A673 (cell line): ENCODE results near the gene RFC2. TPM values are rescaled to one million over a fixed set of nuclear protein-coding genes. Genes with fewer than 3 reads are reported as not detected.

Source experiments
- Bru-seq: library from RNA; stranded (reverse); fragments of 400-500 nt; gene quantifications from one replicate; lab custom pipeline; 2021; lab: Mats Ljungman, UMichigan
- BruChase-seq, 2 experiments: library from RNA; stranded (reverse); fragments of 400-500 nt; gene quantifications; one replicate each; lab custom pipeline; 2021; lab: Mats Ljungman, UMichigan
- BruUV-seq: library from RNA; stranded (reverse); fragments of 400-500 nt; replicated peaks from 2 replicates; lab custom pipeline; 2021; lab: Mats Ljungman, UMichigan
- CTCF ChIA-PET: fragments of 300-600 bp; sonication (Branson Sonifier 250); formaldehyde crosslinking; loops from one replicate; lab custom pipeline; 2022; ENCODE audit warnings: antibody characterized with exemption; lab: Charles Lee
- POLR2A ChIA-PET: fragments of 300-600 bp; sonication (Branson Sonifier 250); formaldehyde crosslinking; loops from one replicate; lab custom pipeline; 2022; ENCODE audit warnings: antibody characterized with exemption; ENCODE audit not compliant: low non-redundant PET; lab: Charles Lee
- DNase-seq: peaks from one replicate; pipeline ENCODE4 v3.0.0-alpha.2; 2015; ENCODE audit warnings: low spot score
- H3K27ac ChIP-seq: fragments of 200-600 bp; sonication (generic); 2 replicates; pipeline ENCODE4 v1.5.1; 2016; ENCODE audit warnings: mixed run types, low read depth, mild to moderate bottlenecking, mixed read lengths, antibody characterized with exemption, low read length; ENCODE audit not compliant: poor library complexity, severe bottlenecking
- H3K27me3 ChIP-seq: fragments of 200-600 bp; sonication (generic); replicated peaks from 2 replicates; pipeline ENCODE4 v1.6.1; 2017; ENCODE audit warnings: mixed run types, low read depth, mild to moderate bottlenecking, mixed read lengths, antibody characterized with exemption, low read length; ENCODE audit not compliant: insufficient read depth, poor library complexity
- H3K36me3 ChIP-seq: fragments of 200-600 bp; sonication (generic); 2 replicates; pipeline ENCODE4 v1.6.1; 2016; ENCODE audit warnings: mixed run types, mild to moderate bottlenecking, mixed read lengths, antibody characterized with exemption, low read length; ENCODE audit not compliant: insufficient read depth, poor library complexity, severe bottlenecking
- H3K4me1 ChIP-seq: fragments of 200-600 bp; sonication (generic); 2 replicates; pipeline ENCODE4 v1.6.1; 2017; ENCODE audit warnings: mixed run types, mild to moderate bottlenecking, mixed read lengths, antibody characterized with exemption, low read length; ENCODE audit not compliant: insufficient read depth, poor library complexity, severe bottlenecking
- H3K4me3 ChIP-seq: fragments of 200-600 bp; sonication (generic); 2 replicates; pipeline ENCODE4 v1.5.1; 2016; ENCODE audit warnings: low read depth, mixed run types, mild to moderate bottlenecking, mixed read lengths, low read length; ENCODE audit not compliant: poor library complexity, severe bottlenecking
- H3K9me3 ChIP-seq: fragments of 200-600 bp; sonication (generic); 2 replicates; pipeline ENCODE4 v1.6.1; 2016; ENCODE audit warnings: mixed run types, low read depth, mild to moderate bottlenecking, mixed read lengths, antibody characterized with exemption, low read length; ENCODE audit not compliant: poor library complexity, severe bottlenecking
- EZH2 ChIP-seq: fragments of 200-600 bp; sonication (generic); IDR thresholded peaks from 2 replicates; pipeline ENCODE4 v1.6.1; 2017; ENCODE audit warnings: borderline replicate concordance, low read depth, mild to moderate bottlenecking, mixed read lengths, antibody characterized with exemption, low read length; ENCODE audit not compliant: poor library complexity, severe bottlenecking
- intact Hi-C: fragments of 100-400 bp; cut with micrococcal nuclease; formaldehyde crosslinking; loops from one replicate; pipeline ENCODE4 v1.10.0; 2022; ENCODE audit not compliant: unreplicated experiment
- long read RNA-seq: library from polyadenylated mRNA; stranded (forward); transcript quantifications from one replicate; pipeline ENCODE4 v2.0.0, GENCODE V29; 2022
- total RNA-seq: library from RNA; stranded (reverse); gene quantifications from 2 replicates; pipeline ENCODE4 v1.2.3, GENCODE V29; 2021
- TF ChIP-seq, protein P1 (sequence below): fragments of 300-800, 200-600 bp; sonication (generic); conservative IDR thresholded peaks from 2 replicates; pipeline ENCODE4 v1.5.1; 2017; ENCODE audit warnings: low read depth, mild to moderate bottlenecking, antibody characterized with exemption, low read length, moderate library complexity, mixed read lengths

Gene RFC2
- total RNA-seq, result 113 and 125 TPM in 2 replicates
- percentile 89 among the genes with signal in this experiment for Bru-seq, nascent RNA
- percentile 84 among the genes with signal in this experiment for BruChase-seq, experiment 1, labeled RNA remaining after a 2-hour chase
- BruChase-seq, experiment 2, labeled RNA remaining after a 6-hour chase, result percentile 87 among the genes with signal in this experiment
- long read RNA-seq, transcript RFC2-213 (10 exons, 1,635 nt), result minor isoform, 9 of 486 reads
- long read RNA-seq, transcript RFC2-201 (11 exons, 1,695 nt), result major isoform, 377 of 486 reads
- long read RNA-seq, transcript RFC2-202 (10 exons, 1,576 nt), result minor isoform, 43 of 486 reads
- long read RNA-seq, partial matches to known transcripts, result 5 of 486 reads
- long read RNA-seq, other reads (novel, unspliced or antisense), result 52 of 486 reads

DNA sequence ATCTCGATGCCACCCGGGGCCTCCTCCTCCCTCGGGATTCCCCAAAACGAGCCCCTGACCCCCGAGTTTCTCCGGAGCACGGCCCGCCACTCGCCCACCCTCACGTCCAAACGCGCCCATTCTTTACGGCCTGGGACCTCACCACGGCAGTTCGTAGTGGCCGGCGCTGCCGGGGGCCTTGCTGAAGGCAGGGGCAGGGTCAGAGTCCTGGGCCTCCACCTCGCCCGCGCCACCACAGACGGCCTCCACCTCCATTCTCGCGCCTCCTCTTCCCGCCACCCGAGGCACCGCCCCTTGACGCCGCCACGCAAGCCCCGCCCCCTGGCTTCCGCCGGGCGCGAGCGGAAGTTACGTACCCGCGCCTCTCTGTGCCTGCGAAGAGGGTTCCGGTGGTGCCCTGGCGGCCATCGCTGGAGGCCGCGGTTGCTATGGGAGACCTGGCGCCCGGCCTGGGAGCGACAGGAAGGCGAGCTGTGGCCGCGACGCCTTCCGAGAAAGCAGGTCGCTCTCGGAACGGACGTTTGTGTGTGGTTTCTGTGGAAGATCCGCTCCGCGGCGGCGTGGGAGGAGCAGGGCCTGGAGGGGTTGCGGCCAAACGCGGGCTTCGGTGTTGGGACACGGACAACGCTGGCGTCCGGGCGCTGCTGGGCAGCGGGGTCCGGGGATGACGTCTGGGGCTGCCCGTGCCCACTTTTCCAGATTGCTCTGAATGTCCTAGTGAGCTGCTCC is at the start of gene RFC2:
RFC2 (minus strand) TSS at position 271 of the 729 bp plus-strand sequence; CDS start at position 255, 16 bp downstream.
- intact Hi-C loops, result no loop called here
- no peaks in the 10 kb centered on the region for H3K27me3 ChIP-seq
- peaks cover 26% of the 10 kb centered on the region for H3K36me3 ChIP-seq
- H3K4me3 ChIP-seq, result peak within 1 kb of the TSS; percentile 90
- ChIA-PET POLR2A (no interaction called here), CTCF (interaction anchor here (0.6 kb wide), 1 partner anchor 147 kb away, joined by 3 read pairs; no protein-coding TSS in a partner anchor)
- H3K9me3 ChIP-seq, result no peaks in the 10 kb centered on the region
- no peaks in the 10 kb centered on the region for H3K4me1 ChIP-seq
- TF ChIP-seq, protein P1, sequence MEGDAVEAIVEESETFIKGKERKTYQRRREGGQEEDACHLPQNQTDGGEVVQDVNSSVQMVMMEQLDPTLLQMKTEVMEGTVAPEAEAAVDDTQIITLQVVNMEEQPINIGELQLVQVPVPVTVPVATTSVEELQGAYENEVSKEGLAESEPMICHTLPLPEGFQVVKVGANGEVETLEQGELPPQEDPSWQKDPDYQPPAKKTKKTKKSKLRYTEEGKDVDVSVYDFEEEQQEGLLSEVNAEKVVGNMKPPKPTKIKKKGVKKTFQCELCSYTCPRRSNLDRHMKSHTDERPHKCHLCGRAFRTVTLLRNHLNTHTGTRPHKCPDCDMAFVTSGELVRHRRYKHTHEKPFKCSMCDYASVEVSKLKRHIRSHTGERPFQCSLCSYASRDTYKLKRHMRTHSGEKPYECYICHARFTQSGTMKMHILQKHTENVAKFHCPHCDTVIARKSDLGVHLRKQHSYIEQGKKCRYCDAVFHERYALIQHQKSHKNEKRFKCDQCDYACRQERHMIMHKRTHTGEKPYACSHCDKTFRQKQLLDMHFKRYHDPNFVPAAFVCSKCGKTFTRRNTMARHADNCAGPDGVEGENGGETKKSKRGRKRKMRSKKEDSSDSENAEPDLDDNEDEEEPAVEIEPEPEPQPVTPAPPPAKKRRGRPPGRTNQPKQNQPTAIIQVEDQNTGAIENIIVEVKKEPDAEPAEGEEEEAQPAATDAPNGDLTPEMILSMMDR, result no peak; the same call in 1 of the 2 replicates
- no peak for TF ChIP-seq EZH2
- BruUV-seq, result no TSS peak
- peak within 1 kb of the TSS; percentile 98 for H3K27ac ChIP-seq
- DNase-seq, result peak; percentile 97

DNA sequence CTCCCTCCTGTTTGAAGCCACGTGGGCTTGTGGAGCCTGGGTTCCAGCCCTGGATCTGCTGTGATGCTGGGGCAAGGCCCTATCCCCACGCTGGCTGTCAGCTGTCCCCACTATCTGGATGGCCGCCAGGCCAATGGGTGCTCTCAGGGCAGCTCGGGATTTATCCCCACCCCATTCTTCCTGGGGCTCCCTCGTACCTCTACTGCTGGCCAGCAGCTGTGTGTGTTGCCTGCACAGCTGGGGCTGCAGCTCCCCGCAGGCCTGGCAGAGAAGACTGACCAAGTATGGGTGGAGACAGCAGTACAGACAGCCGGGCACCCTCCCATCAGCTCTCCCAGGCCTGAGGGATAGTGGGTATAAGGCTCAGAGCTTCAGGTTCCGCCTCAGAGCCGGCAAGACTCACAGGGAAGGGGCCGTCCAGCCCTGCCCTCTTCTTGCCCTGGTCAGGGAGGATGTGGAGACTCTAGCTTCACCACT is 48.6 kb upstream of the RFC2 start:
- ChIA-PET CTCF (interaction anchor here (0.6 kb wide), 1 partner anchor 334 kb away, joined by 4 read pairs; no protein-coding TSS in a partner anchor), POLR2A (no interaction called here)
- Histone ChIP-seq H3K4me1 (peaks cover 8% of the 10 kb centered on the region), H3K27ac (no peak overlapping the region), H3K9me3 (no peaks in the 10 kb centered on the region), H3K4me3 (no peak overlapping the region), H3K36me3 (no peaks in the 10 kb centered on the region), H3K27me3 (no peaks in the 10 kb centered on the region)
- intact Hi-C loops, result no loop called here
- BruUV-seq, result no TSS peak
- DNase-seq, result no peak
- no peak for TF ChIP-seq EZH2
- TF ChIP-seq, protein P1, result no peak

DNA sequence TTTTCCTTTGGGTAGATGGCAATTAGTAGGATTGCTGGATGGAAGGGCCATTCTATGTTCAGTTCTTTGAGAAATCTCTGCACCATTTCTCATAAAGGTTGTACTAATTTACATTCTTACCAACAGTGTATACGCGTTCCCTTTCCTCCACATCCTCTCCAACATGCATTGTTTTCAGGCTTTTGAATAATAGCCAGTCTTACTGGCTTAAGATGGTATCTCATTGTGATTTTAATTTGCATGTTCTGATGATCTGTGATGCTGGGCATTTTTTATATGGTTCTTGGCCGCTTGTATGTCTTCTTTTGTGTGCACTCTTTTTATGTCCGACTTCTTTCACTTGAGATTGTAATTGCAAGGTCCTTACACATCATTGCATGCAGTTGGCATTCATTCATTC is 46.7 kb upstream of the RFC2 start:
- CTCF ChIA-PET, result no interaction called here
- Histone ChIP-seq H3K27ac (no peak overlapping the region), H3K4me3 (no peak overlapping the region), H3K36me3 (no peaks in the 10 kb centered on the region), H3K4me1 (peaks cover under 1% of the 10 kb centered on the region), H3K9me3 (no peaks in the 10 kb centered on the region), H3K27me3 (no peaks in the 10 kb centered on the region)
- POLR2A ChIA-PET, result interaction anchor here (0.7 kb wide), 1 partner anchor 70 kb away, joined by 5 read pairs; no protein-coding TSS in a partner anchor
- BruUV-seq, result no TSS peak
- no peak for DNase-seq
- no peak for TF ChIP-seq EZH2
- TF ChIP-seq, protein P1, result no peak
- intact Hi-C loops, result no loop called here
